ENCODE results near the gene NKX1-1. TPM values are rescaled to one million over a fixed set of nuclear protein-coding genes. Genes with fewer than 3 reads are reported as not detected.

NKX1-1 gene
- total and polyA plus RNA-seq, 9 of the 15 experiments (the other 6 are each of a cell fraction or from before 2014, with no cell fraction given): not detected

DNA sequence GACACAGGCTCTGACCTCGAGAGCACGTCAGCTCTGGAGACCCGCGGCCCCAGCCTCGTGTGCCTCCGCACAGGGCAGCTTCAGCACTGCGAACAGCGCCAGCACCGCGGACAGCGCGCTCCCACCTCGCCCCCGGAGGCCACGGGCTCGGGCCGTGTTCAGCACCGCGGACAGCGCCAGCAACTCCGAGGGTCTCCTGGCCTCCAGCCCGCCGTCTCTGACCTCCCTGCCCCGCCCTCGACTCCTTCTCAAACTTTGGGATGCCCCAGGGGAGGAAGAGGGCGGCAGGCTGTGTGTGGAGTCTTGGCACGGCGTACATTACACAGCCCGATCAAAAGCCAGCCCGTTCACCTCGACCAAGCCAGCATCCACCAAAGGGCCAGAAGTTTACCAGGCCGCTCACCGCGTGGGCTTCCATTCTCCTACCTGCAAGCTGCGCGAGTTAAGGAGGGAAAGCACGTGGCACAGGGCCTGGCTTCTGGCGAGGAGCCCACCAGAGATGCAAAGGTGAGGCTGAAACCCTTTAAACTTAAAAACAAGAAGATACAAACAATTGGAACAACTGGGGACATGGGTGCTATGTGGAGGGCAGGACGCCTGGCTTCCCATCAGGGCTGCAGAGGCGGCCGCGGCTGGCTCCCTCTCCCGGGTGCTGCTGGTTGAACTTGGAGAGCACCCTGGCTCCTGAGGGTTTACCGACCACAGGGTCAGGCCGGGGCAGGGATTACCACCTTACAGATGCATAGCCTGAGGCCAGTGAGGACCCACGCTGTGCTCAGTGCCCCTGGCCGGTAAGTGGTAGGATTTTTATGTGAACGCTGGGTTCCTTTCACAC lies 4.5 kb upstream of the NKX1-1 start (continued):
- TF ChIP-seq ILF3 (IDR thresholded peaks at IDR 0.05; ENCODE audit: borderline replicate concordance) (no peak), PTBP1 (IDR thresholded peaks at IDR 0.05; ENCODE audit: low read depth, low read length) (0 out of 2 replicates have a peak, but pooled peaks have one; percentile 62), NR1H2 (CRISPR knock-in tag; IDR thresholded peaks at IDR 0.05) (peak; percentile 100), HINFP (tag; conservative IDR thresholded peaks at IDR 0.05; ENCODE audit: low read depth) (0 out of 2 replicates have a peak, but pooled peaks have one; percentile 49), CHD2 (IDR thresholded peaks at IDR 0.05; ENCODE audit: low read depth, low read length) (no peak), CCNT2 (IDR thresholded peaks at IDR 0.05; ENCODE audit: borderline replicate concordance, extremely low read depth, insufficient read length, low read depth, low read length) (peak; percentile 34), ZNF12 (CRISPR knock-in tag; IDR thresholded peaks at IDR 0.05) (peak; percentile 97), NFE2 (IDR thresholded peaks at IDR 0.05; ENCODE audit: low read depth) (no peak), ZNF134 (CRISPR knock-in tag; conservative IDR thresholded peaks at IDR 0.05) (0 out of 2 replicates have a peak, but pooled peaks have one; percentile 17), KLF13 (tag; IDR thresholded peaks at IDR 0.05; ENCODE audit: borderline replicate concordance, low read depth) (peak; percentile 76; the same call in 1 of the 2 replicates), FOXM1 (IDR thresholded peaks at IDR 0.05; ENCODE audit: low read depth) (no peak), FOXM1 (CRISPR knock-in tag; IDR thresholded peaks at IDR 0.05; ENCODE audit: low read depth) (peak; percentile 100), SETDB1 (IDR thresholded peaks at IDR 0.05; ENCODE audit: low read length) (no peak), ZNF408 (CRISPR knock-in tag; IDR thresholded peaks at IDR 0.05; ENCODE audit: low read depth) (no peak)
- TF ChIP-seq, protein P1, sequence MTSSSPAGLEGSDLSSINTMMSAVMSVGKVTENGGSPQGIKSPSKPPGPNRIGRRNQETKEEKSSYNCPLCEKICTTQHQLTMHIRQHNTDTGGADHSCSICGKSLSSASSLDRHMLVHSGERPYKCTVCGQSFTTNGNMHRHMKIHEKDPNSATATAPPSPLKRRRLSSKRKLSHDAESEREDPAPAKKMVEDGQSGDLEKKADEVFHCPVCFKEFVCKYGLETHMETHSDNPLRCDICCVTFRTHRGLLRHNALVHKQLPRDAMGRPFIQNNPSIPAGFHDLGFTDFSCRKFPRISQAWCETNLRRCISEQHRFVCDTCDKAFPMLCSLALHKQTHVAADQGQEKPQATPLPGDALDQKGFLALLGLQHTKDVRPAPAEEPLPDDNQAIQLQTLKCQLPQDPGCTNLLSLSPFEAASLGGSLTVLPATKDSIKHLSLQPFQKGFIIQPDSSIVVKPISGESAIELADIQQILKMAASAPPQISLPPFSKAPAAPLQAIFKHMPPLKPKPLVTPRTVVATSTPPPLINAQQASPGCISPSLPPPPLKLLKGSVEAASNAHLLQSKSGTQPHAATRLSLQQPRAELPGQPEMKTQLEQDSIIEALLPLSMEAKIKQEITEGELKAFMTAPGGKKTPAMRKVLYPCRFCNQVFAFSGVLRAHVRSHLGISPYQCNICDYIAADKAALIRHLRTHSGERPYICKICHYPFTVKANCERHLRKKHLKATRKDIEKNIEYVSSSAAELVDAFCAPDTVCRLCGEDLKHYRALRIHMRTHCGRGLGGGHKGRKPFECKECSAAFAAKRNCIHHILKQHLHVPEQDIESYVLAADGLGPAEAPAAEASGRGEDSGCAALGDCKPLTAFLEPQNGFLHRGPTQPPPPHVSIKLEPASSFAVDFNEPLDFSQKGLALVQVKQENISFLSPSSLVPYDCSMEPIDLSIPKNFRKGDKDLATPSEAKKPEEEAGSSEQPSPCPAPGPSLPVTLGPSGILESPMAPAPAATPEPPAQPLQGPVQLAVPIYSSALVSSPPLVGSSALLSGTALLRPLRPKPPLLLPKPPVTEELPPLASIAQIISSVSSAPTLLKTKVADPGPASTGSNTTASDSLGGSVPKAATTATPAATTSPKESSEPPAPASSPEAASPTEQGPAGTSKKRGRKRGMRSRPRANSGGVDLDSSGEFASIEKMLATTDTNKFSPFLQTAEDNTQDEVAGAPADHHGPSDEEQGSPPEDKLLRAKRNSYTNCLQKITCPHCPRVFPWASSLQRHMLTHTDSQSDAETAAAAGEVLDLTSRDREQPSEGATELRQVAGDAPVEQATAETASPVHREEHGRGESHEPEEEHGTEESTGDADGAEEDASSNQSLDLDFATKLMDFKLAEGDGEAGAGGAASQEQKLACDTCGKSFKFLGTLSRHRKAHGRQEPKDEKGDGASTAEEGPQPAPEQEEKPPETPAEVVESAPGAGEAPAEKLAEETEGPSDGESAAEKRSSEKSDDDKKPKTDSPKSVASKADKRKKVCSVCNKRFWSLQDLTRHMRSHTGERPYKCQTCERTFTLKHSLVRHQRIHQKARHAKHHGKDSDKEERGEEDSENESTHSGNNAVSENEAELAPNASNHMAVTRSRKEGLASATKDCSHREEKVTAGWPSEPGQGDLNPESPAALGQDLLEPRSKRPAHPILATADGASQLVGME (CRISPR knock-in tag; IDR thresholded peaks at IDR 0.05): peak; percentile 76; the same call in 1 of the 2 replicates

Measured in K562 (cell line).